ENCODE measurements around the gene GTF2IRD2.
A peak's percentile ranks its signal among the peaks of the same experiment; 100 is the strongest.
"Not testable (repeated sequence)": the region's sequence is repeated elsewhere in the genome, so short reads cannot be mapped to it uniquely, and the experiment has no call there.

GTF2IRD2 gene
- 0.68 to 4.2 (median 1.1) reads per million in 4 experiments for total RNA-seq

- not testable (repeated sequence) for DNase-seq
Observed at GRCh38 chr7:74850833-74851721, at the start of gene GTF2IRD2. GTF2IRD2 (minus strand) TSS chr7:74851605; CDS start chr7:74836378, 15,227 bp downstream.

GRCh38 chr7:74890158-74891123, 39.0 kb upstream of the GTF2IRD2 start:
- peak; percentile 78 for DNase-seq

- DNase-seq: not testable (repeated sequence)
Observed at GRCh38 chr7:74889518-74890129, 38.2 kb upstream of the GTF2IRD2 start.

- not testable (repeated sequence) for DNase-seq
Observed at GRCh38 chr7:74885295-74885694, 33.9 kb upstream of the GTF2IRD2 start.

GRCh38 chr7:74882110-74882509, 30.7 kb upstream of the GTF2IRD2 start:
- DNase-seq: not testable (repeated sequence)

- not testable (repeated sequence) for DNase-seq
Observed at GRCh38 chr7:74874748-74875512, 23.5 kb upstream of the GTF2IRD2 start.

- not testable (repeated sequence) for DNase-seq
Observed at GRCh38 chr7:74874104-74874747, 22.8 kb upstream of the GTF2IRD2 start.

- DNase-seq: not testable (repeated sequence)
Observed at GRCh38 chr7:74872542-74872941, 21.1 kb upstream of the GTF2IRD2 start.

- not testable (repeated sequence) for DNase-seq
Observed at GRCh38 chr7:74865777-74866176, 14.4 kb upstream of the GTF2IRD2 start.

- DNase-seq: not testable (repeated sequence)
Observed at GRCh38 chr7:74849853-74850252, 1.6 kb downstream of the GTF2IRD2 start.

GRCh38 chr7:74830411-74830810, 21.0 kb downstream of the GTF2IRD2 start:
- DNase-seq: not testable (repeated sequence)

- not testable (repeated sequence) for DNase-seq
Observed at GRCh38 chr7:74829959-74830358, 21.4 kb downstream of the GTF2IRD2 start.

GRCh38 chr7:74821259-74821658, 30.1 kb downstream of the GTF2IRD2 start:
- DNase-seq: not testable (repeated sequence)

- DNase-seq: not testable (repeated sequence)
Observed at GRCh38 chr7:74820146-74820805, 31.1 kb downstream of the GTF2IRD2 start.

- not testable (repeated sequence) for DNase-seq
Observed at GRCh38 chr7:74815882-74816281, 35.5 kb downstream of the GTF2IRD2 start.

- not testable (repeated sequence) for DNase-seq
Observed at GRCh38 chr7:74798644-74799043, 52.8 kb downstream of the GTF2IRD2 start.

GRCh38 chr7:74797848-74798622, 53.4 kb downstream of the GTF2IRD2 start:
- not testable (repeated sequence) for DNase-seq

GRCh38 chr7:74789200-74789736, 62.1 kb downstream of the GTF2IRD2 start:
- DNase-seq: not testable (repeated sequence)
